NCI-H446 (cell line): ENCODE data around the gene WHRN.

Experiments used
- DNase-seq, 2 experiments: peaks; one replicate each; lab custom pipeline; 2025; lab: John Stamatoyannopoulos, UW

Gene WHRN

DNA sequence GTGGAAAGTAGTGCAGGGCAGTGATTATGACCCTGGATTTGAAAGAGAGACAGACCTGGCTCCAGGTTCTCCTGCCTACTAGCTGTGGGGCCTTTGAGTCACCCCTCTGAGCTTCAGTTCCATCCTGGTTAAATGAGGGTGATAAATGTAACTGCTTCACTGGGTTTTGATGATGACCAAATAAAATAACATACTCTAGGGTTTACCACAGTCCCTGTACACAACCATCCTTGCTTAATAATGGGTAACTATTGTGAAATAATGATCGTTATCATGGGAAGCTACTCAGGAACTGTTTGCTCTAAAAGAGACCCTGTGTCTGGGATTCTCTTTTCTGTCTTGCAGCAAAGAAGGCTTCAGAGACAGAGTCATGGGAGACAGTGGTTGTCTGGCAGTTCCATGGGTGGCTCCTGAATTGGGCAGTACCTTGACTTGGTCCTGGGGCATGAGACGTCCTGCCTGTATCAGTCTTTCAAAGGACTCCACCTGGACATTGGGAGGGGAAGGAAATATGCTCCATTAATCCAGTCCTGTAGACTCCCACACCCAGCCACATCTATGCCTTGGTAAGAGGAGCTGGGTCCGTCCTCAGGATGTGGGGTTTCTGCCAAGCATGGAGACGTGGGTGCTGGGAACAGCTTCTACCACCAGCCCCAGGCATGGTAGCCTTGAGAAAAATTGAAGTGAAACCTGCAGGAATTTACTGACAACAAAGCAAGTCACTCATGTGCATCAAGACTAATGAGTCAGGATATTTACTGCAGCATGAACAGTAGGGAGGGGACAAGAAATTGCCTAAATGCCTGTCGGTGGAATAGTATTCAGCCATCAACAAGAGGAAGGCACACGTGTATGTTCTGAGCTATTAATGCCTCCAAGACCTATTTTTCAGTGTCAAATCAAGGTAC is 140.9 kb downstream of the WHRN start:
- DNase-seq = no peak

DNA sequence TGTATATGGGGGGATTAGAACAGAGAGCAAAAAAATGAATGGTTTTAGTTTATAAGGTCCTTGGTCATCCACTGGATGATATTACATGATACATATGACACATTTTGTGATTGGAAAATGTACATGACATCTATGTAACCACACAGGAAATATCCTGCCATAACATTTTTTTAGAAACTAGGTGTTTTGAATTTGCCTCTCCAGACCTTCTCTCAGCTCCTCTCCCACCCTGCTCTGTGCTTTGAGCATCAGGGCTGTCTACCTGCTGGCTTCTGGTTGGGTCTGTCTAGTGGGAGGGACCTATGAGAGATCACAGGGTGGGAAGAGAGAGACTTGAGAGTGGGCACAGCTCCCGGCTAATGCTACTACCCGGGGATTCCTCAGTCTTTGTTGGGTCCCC is 141.8 kb downstream of the WHRN start:
- no peak for DNase-seq

DNA sequence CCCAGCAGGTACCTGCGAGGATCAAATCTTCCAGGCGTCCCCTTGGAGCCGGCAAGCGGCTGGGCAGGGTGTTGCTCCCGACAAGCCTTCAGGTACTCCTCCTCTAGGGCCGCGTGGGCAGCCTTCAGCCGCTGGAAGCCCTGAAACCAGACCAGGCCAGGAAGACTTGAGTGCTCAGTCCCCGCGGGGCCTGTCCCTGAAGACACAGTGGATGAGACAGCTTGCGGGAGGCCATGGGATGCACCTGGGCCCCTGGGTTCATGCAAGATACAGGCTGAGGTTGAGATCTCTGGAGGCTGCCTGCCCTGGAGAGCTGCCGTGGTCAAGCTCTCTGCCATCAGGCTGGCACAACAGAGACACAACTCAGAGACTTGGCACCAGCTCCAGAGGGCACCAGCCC is 142.9 kb downstream of the WHRN start:
- DNase-seq = no peak

DNA sequence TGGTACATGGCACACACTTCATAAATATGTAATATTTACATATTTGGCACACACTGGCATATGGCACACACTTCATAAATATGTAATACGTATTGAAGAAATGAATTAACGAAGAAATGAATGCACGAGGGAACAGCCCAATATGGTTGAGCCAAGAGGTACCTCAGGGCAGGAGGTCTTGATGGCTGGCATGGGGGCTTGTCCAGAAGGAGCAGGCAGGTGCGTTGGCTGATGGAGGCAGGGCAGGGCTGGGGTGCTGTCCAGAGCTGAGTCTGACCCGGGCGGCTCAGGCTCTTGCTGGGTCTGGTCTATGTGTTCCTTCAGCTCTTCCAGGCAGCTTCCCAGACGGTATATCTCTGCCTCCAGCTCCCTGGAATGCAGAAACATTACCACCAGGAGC is 143.7 kb downstream of the WHRN start:
- DNase-seq = no peak

DNA sequence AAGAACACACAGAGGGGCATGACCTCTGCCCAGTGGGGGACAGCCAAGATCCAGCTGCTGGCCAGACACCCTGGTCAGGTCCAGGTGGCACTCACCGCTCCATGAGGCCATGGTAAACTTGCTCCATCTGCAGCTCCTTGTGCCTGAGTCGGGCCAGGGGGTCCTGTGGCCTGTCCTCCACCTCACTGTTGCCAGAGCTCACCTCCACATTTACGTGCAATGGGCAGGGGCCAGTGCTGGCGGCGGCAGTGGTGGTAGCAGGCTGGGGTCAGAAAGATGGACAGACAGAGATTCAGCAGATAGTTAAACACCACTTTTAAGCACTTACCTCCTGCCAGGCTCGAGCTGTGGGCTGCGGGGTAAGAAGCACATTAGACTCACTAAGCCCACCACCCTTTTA is 145.5 kb downstream of the WHRN start:
- no peak for DNase-seq

DNA sequence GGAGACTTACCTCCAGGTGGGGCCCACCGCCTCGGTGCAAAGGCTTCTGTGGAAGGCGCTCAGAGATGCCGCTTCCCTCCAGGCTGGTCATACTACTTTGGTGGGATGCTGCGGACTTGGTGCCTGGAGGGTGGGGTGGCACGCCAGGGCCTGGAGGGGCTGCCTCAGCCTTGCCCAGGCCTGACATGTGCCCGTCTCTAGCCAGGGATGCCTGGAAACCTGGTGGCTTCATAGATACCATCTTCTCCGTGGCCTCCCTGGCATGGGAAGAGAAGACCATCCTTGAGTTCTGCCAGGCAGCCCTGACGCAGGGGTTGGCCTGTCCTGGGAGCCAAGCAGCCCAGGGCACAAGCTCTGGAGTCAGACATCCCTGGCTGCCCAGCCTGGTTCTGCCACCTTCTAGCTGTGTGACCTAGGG is 147.4 kb downstream of the WHRN start:
- DNase-seq = no peak

DNA sequence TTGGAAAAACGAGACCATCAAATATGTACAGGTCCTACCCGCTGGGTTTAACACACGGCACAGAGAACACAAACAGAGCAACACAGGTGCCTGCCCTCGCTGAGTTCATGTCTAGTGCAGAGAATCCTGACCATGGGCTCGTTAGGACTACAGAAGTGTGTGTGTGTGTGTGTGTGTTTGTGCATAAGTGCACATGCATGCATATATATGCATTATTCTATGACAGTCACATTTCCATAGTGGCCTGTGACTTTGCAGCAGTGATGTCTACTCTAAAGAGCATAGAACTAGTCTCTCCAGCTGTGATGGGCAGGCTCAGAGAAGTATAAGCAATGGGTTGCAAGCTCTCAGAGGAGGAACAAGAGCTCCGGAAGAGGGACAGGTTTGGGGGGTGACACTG is 147.9 kb downstream of the WHRN start:
- no peak for DNase-seq

DNA sequence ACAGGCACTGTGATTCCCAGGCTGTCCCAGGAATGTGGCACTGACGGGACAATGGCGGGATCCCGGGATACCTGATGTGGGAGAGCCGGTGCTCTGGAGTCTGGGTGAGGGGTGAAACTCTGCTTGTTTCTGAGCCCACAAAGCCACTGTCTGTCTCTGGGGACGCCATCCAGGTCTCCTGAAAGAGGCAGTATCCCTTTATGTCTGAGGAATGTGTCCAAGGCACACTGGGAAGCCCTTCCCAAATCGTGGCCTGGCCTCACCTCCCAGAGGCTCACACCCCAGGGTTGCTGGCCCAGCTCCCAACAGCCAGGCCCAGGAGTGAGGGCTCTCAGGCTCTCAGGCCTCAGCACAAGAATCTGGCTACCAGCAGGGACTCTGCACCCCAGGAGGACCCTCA is 148.5 kb downstream of the WHRN start:
- no peak for DNase-seq

DNA sequence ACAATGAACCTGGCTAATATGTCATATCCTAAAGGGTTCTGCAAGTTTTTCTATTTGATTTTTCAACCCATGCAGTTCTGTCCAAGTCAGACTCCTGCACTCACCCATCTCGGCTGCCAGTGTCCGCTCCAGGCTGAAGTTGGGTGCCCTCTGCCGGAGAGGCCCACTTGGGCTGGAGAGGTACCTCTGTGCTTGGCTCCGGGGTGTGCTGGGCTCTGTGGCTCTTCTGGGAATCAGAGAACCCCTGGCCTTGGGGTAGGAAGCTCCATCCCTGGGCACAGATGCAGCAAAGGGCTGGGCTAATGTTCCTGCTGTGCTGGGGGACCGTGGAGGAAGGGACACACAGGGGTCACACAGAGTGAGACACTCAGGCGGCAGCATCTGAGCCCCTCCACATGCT is 149.5 kb downstream of the WHRN start:
- DNase-seq = no peak
